IPS-11a (cell line): ENCODE data around the gene CDC45.

Experiments
- H3K4me3 ChIP-seq: one replicate; pipeline ENCODE4 v1.5.1; 2013; ENCODE audit warnings: low read depth, low read length, control low read depth

CDC45 gene

DNA sequence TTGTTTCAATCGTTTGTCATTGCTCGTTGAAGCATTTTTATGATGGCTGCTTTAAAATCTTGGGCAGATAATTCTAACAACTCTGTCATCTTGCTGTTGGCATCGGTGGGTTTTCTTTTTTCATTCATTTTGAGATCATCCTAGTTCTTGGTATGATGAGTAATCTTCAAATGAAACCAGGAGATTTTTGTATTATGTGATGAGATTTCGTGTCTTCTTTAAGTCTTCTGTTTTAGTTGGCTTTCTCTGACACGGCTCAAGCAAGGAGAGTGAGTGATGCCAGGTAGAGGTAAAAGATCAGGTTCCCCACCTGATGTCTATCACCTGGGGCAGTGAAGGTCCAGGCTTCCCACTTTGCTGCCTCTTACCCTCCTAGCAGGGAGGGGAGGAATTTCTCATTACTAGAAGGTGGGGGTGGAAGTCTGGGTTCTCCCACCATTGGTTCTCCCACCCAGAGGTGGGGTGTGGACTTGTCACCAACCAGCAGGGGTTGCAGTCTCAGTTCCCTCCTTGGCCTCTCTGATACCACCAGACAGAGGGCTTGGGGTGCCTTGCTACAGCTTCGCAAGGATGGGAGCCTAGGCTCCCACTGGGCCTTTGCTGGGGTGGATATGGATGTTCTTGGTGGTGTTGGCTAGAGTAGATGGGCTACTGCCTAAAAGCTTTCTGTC lies 12.9 kb downstream of the CDC45 start:
- H3K4me3 ChIP-seq, result no peak overlapping the region

DNA sequence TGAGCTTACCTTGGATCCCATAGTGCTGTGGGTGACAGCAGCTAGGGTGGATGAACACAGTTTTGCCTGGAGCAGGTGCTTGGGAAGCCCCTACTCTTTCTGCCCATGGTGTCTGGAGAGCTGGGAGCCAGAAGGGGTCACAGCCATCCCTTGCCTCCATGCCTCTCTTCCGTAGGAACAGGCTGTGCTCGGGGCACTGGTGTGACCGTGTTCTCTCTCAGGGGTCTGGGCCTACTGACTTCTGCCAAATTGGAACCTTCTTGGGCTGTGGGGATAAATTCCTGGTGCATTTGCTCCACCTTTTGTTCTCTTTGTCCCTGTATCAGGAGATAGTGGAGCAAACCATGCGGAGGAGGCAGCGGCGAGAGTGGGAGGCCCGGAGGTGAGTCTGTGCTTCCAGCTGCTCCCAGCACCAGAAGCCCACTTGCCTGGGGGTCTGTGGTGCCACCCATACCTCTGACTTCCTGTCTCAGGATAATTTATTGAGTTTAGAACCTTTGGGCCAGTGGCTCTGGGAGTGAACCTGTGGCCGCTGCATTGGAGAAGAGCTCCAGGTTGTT lies 14.4 kb downstream of the CDC45 start:
- H3K4me3 ChIP-seq, result no peak overlapping the region

DNA sequence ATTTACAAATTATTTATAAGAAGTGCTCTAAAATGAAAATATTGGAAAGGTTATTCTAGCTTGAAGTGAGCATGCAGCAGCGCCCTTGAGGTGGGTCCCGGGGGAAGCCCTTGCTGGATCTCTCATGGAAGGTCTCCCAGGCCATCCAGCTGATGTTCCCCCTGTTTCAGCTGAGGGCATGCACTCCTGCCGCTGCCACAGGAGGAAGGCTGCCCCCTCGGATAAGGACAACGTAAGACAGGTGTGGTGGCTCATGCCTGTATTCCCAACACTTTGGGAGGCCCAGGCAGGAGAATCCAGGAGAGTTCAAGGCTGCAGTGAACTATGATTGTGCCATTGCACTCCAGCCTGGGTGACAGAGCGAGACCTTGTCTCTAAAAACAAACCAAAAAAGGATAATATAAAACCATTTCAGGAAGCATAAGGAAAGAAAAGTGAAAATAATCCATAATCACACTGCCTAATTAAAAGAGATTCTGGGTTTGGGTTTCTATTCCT lies 15.0 kb downstream of the CDC45 start:
- no peak overlapping the region for H3K4me3 ChIP-seq

DNA sequence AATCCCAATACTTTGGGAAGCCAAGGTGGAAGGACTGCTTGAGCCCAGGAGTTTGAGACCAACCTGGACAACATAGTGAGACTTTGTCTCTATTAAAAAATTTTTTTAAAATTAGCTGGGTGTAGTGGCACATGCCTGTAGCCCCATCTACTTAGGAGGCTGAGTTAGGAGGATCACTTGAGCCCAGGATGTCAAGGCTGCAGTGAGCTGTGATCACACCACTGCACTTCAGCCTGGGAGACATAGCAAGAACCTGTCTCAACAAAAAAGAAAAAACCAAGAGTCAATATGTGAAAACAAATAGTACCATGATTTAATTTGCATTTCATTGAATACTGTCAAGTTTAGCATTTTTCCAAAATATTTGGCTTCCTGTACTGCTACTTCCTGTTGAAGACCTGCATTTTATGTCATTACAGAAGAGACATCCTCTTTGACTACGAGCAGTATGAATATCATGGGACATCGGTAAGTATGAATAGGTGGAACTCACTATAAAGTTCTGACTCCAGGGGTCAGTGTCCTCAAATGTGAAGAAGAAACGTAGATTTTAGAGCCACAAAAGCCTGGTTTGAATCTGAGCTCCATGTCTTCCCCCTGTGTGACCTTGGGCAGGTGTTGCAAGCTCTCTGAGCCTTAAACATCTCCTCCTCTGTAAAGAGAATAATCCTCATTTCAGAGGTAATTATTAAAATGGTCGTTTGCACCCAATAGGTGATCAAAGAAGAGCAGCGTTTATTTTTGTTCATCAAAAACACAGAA lies 16.0 kb downstream of the CDC45 start:
- H3K4me3 ChIP-seq, result no peak overlapping the region

DNA sequence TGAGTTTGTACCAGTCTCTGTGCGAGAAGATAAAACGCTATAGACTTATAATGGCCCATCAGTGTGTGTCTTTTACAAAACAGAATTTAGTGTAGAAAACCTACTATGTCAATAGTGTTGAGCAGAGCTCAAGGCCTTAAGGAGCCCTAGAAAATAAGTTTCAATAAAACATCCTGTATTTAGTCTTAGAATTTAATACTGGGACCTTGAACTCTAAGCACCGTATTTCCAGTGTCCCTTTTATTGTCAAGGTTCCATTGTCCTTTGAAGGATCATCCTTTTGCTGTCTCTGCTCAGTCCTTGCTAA lies 16.6 kb downstream of the CDC45 start:
- no peak overlapping the region for H3K4me3 ChIP-seq

DNA sequence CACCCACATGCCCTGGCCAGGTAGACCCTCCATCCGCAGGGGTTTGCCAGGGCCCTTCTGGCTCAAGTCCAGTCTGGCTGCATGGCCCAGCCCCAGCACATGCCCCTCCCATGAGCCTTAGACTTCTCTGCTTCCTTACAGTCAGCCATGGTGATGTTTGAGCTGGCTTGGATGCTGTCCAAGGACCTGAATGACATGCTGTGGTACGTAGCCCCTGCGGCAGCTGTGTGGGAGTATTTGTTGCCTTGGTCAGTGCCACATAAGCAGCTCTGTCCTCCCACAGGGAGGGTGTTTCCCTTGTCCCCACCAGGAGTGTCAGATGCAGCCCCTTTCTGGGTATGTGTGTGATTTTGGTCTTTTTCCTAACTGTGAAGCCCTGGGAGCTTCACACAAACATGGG lies 17.5 kb downstream of the CDC45 start:
- no peak overlapping the region for H3K4me3 ChIP-seq

DNA sequence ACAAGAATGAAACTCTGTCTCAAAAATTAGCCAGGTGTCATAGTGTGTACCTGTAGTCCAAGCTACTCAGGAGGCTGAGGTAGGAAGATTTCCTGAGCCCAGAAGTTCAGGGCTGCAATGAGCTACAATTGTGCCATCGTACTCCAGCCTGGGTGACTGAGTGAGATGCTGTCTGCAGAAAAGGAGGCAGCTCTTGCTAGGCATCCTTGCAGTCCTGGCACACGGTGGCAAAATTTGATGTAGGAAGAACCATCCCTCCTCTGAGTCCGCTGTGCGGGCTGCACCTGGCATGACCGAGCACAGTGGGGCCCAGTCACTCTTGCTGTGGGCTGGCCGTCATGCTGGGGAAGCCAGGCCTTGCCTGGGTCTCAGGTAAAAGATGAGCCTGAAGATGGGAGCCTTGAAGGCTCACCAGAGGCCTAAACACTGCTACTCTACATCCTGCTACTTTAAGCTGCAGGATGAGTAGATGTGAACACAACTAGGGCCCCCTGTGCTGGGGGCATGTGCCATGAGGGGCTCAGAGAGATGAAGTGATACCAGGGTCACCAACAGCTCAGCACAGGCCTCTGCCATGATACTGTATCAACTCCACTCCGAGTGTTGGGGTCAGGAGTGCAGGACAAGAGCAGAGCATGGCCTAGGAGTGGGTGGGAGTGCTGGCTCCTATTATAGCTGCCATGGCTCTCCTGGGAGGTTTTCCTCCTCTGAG lies 18.6 kb downstream of the CDC45 start:
- no peak overlapping the region for H3K4me3 ChIP-seq

DNA sequence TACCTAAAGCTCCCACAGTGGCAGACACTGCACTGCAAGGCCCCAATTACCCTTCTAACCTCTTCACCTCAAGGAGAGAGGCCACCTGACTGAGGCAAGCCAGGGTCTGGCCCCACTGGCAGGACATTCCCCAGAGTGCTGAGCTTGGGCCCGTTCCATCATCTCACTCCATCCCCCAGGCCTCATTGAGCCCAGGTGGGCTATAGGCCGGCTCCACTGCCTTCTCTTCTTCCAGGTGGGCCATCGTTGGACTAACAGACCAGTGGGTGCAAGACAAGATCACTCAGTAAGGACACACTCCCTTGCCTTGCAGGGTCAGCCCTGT lies 19.1 kb downstream of the CDC45 start:
- no peak overlapping the region for H3K4me3 ChIP-seq

DNA sequence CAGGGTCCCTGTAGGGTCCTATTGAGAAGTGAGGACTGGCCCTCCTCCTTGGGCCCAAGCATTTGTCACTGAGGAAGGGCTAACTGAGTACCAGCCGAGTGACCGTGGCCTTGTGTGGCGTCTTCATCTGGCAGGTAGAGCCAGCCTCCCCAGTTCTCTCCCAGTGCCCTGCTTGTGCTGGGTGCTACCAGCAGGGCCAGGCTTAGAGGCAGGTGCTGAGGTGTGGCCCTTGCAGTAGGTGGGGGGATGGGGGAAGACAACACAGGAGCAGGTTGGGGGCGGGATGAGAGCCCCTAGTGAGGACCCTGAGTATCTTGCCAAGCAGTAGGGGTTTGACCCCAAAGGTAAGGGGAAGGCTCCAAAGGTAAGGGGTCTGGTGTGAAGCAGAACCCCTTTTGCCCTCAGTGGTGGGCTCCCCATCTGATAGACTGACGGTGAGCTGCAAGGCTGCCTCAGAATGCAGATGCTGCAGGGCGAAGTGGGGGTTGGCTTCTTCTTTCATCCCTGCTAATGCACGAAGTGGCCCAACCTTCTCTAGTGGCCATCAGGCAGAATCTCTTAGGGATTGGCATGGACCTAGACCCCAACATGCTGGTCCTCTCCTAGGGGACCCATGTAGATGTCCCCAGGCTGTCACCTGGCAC lies 19.6 kb downstream of the CDC45 start:
- H3K4me3 ChIP-seq, result no peak overlapping the region

DNA sequence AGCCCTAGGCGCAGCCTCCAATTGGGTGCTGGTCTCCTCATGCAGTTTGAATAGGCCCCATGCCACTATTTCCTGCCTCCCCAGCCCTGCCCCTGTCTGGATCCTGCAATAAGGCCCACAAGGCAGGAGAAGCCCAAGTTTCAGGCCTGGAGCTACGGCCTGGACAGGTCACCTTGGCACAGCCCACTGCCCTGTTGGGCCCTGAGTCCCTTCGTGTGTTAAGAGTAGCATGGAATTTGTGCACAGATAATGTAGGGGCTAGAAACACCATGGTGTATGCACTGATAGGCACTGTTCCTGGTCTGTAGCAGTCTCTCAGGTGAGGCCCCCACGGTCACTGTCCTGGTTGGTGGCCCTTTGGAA lies 20.1 kb downstream of the CDC45 start:
- H3K4me3 ChIP-seq, result no peak overlapping the region

DNA sequence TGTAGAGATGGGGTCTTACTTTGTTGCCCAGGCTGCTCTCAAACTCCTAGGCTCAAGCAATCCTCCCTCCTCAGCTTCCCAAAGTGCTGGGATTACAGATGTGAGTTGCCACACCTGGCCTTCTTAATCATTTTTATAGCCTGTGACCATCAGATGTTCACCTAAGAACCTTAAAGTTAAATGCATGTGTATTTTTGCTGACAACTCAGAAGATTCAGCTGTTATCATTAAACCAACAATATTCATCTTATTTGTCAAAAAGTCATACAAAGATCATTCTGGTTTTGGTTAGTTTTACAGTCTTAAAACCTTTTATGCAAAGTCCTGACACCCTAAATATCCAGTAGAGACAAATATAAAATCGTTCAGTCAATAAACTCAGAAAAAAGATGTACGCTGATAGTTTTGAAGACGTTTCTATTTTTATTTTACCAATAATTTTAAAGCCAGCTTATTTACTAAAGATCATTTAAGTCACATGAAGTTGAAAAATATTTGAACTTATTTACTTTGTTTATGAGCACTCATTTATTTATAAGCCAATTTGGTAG lies 22.3 kb downstream of the CDC45 start:
- H3K4me3 ChIP-seq, result no peak overlapping the region

DNA sequence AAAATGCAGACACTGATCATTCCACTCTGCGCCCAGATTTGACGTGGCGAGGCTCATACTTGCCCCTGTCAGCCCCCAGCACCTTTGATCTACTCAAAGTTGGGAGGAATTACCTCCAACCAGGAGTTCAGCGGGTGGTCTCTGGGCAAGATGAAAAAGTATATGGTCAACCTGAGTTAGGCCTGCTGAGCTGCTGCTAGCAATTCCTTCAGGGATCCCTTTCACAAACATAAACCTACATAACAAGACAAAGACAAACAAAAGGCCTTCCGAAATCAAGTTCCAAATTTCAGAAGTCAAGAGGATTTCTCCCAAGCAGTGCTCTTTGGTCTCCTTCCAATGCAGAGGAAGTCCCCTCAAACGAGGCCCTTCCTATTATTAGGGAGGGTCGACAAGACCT lies 23.6 kb downstream of the CDC45 start:
- no peak overlapping the region for H3K4me3 ChIP-seq

DNA sequence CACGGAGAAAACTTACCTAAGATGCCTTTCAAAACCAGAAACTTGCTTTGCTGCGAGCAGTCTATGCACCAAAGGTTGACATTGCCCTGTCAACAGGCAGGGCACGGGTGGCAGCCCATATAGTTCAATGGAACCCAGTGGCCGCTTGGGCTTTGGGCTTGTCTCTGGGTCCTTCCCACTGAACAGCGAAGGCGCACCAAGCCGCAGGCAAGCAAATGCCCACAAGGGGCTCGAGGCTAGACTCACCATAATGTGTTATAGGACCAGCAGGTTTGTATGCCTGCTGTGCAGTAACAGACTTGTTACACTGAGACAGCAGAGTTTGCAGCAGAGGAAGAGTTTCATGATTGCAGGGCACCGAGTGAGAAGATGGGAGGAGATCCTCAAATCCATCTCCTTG lies 24.1 kb downstream of the CDC45 start:
- H3K4me3 ChIP-seq, result no peak overlapping the region

DNA sequence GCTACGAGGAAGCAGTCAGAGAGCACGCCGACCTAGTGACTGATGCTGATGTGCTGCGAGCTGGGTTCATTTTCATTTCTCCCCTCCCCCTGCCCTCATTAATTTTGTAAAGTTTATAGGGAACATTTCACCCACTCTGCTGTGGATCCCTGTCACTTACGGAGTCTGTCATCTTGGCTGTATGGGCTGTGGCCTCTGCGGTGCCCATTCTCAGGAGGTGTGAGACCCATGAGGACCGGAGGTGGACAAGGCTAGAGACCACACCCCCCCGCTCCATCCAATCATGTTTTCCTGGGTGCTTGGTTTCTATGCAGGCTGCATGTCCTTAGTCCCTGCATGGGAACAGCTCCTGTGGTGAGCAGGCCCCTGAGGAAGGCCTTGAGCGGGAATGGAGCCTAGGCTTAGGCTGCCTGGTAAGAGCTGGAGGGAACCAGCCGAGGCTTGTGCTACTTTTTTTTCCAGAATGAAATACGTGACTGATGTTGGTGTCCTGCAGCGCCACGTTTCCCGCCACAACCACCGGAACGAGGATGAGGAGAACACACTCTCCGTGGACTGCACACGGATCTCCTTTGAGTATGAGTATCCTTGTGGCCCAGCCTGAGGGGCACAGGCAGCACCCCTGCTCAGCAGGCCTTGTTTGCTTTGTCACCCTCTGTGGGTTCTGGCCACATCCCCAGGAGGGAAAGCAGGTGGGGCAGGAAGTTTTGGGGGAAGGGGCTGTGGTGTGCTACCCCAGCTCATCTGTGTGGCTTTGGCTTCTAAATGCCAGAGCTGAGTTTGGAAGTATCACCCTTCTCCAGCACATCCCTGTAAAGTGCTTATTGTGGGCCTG lies 25.4 kb downstream of the CDC45 start:
- H3K4me3 ChIP-seq, result no peak overlapping the region

DNA sequence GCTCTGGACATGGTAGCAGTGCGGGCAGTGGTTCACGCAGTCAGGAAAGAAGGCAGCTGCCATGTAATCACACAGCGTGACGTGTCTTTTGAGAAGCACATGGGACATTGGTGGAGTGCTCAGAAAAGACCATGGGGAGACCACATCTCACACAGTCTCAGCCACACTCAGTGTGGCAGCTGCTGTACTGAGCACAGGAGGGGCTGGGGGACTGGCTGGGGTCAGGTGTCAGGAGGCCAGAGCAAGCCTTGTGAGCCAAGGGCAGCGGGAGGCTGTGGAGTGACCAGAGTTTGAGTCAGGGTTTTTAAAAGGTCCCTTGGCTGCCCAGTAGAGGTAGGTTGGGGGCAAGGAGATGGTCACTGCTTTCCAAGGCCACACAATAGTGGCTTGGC lies 26.0 kb downstream of the CDC45 start:
- no peak overlapping the region for H3K4me3 ChIP-seq

DNA sequence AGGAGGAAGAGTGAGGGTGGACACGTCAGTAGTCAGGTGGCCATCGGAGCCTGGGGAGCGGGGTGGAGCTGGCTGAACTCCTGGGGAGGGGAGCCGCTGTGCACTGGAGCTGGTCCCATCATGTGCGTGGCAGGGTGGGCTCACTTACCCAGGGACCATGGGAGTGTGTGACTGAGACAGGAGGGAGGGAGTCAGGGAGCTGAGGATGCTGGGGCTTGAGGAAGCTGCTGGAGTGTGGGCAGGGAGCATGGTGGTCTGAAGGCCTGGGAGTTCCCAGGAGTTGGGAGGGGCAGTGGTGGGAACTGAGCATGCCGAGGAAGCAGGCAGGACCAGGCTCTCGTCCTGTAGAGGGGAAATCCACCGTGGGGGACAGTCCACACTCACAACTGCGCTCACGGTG lies 26.5 kb downstream of the CDC45 start:
- no peak overlapping the region for H3K4me3 ChIP-seq

DNA sequence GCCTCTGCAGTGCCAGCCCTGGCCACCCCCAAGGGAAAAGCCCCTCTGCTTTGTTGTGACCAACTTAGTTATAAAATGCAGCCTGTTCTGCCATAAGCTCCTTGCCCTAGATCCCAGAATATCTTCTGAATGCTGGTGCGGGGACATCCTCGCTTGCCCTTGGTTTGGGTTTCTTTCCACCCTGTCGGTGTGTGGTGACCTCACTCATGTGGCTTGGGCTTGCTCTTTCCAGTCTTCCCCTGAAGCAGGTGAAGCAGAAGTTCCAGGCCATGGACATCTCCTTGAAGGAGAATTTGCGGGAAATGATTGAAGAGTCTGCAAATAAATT lies 27.8 kb downstream of the CDC45 start:
- no peak overlapping the region for H3K4me3 ChIP-seq

DNA sequence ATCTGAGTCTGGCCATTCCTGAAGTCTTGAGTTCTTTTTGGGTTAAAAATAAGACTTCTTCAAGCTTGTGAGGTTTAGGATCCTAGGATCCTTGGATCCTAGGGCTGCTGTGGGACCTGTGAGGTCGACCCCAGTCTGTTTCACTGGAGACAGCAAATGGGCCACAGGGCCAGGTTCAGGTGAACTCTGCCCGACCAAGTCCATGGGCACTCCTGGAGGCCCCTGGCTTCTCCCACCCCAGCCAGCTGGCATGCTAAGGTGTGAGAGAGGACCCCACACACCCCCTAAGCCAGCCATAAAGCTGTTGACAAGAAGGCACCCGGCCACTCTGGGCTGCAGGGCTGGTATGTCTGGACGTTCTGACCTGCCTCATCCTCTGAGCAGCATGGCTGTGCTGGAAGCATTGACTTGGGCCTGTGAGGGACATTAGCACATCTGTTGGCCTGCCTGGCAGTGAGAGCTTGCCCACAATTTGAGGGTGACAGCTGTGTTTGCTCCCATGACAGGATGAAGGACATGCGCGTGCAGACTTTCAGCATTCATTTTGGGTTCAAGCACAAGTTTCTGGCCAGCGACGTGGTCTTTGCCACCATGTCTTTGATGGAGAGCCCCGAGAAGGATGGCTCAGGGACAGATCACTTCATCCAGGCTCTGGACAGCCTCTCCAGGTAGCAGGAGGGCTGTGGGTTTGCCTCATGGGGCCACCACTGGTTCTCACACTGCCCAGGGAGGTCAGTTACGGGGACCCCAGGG lies 28.5 kb downstream of the CDC45 start:
- H3K4me3 ChIP-seq, result no peak overlapping the region

DNA sequence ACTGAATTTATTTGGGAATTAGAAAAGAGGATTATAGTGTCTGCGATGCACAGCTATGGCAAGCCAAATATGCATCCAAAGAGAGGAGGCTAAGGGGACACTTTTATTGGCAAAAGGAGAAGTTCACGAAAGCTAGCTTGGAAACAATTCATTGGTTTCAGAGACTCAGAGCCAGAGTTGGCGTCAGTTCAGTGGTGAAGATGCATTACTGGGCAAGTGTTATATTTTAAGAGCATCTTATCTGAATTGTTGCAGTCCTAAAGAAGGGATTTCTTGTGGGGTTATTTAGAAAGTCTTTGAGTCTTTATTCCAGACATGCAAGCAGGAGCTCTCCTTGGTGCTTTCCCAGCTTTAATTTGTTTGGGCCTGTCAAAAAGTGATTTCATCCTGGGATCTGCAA lies 29.5 kb downstream of the CDC45 start:
- H3K4me3 ChIP-seq, result no peak overlapping the region

DNA sequence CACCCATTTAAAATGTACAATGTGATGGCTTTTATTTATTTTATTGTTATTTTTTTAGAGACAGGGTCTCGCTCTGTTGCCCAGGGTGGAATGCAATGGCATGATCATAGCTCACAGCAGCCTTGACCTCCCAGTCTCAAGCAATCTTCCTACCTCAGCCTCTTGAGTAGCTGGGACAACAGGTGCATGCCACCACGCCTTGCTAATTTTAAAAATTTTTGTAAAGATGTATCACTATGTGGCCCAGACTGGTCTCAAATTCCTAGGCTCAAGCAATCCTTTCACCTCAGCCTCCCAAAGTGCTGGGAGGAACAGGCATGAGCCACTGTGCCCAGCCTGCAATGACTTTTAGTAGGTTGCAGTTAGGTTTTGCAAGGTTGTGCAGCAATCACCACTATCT lies 30.2 kb downstream of the CDC45 start:
- no peak overlapping the region for H3K4me3 ChIP-seq
